ENCODE results near the gene HEATR1.
A peak's percentile ranks its signal among the peaks of the same experiment; 100 is the strongest.
"Not testable (repeated sequence)": the region's sequence is repeated elsewhere in the genome, so short reads cannot be mapped to it uniquely, and the experiment has no call there.

The HEATR1 gene

GRCh38 chr1:236603991-236604904 lies at the start of gene HEATR1:
TSS of gene HEATR1 (minus strand) at chr1:236604516. CDS start at chr1:236604095, 421 bp downstream.
- DNase-seq (ENCODE audit: low read depth in 2 of 2), result peak; percentile 63 to 74

- DNase-seq (ENCODE audit: low read depth in 2 of 2), result no peak
These were observed 40.8 kb upstream of the HEATR1 start for GRCh38 chr1:236645016-236645680.

- no peak for DNase-seq (ENCODE audit: low read depth in 2 of 2)
These were observed 38.4 kb upstream of the HEATR1 start for GRCh38 chr1:236642763-236643162.

- DNase-seq (ENCODE audit: low read depth in 2 of 2), result no peak
These were observed 35.4 kb upstream of the HEATR1 start for GRCh38 chr1:236639686-236640085.

GRCh38 chr1:236638945-236639344 lies 34.6 kb upstream of the HEATR1 start:
- no peak for DNase-seq (ENCODE audit: low read depth in 2 of 2)

GRCh38 chr1:236636017-236636416 lies 31.7 kb upstream of the HEATR1 start:
- no peak for DNase-seq (ENCODE audit: low read depth in 2 of 2)

- DNase-seq (ENCODE audit: low read depth in 2 of 2), result no peak
These were observed 23.6 kb upstream of the HEATR1 start for GRCh38 chr1:236627727-236628408.

- no peak for DNase-seq (ENCODE audit: low read depth in 2 of 2)
These were observed 19.3 kb upstream of the HEATR1 start for GRCh38 chr1:236623371-236624166.

GRCh38 chr1:236622407-236622806 lies 18.1 kb upstream of the HEATR1 start:
- no peak for DNase-seq (ENCODE audit: low read depth in 2 of 2)

- no peak for DNase-seq (ENCODE audit: low read depth in 2 of 2)
These were observed 15.1 kb upstream of the HEATR1 start for GRCh38 chr1:236619398-236619797.

GRCh38 chr1:236618507-236618906 lies 14.2 kb upstream of the HEATR1 start:
- no peak for DNase-seq (ENCODE audit: low read depth in 2 of 2)

GRCh38 chr1:236615399-236616148 lies 11.3 kb upstream of the HEATR1 start:
- DNase-seq (ENCODE audit: low read depth in 2 of 2), result no peak

GRCh38 chr1:236612349-236612748 lies 8.0 kb upstream of the HEATR1 start:
- no peak for DNase-seq (ENCODE audit: low read depth in 2 of 2)

- no peak for DNase-seq (ENCODE audit: low read depth in 2 of 2)
These were observed 4.8 kb upstream of the HEATR1 start for GRCh38 chr1:236608930-236609726.

- DNase-seq (ENCODE audit: low read depth in 2 of 2), result not testable (repeated sequence)
These were observed 3.3 kb upstream of the HEATR1 start for GRCh38 chr1:236607597-236607996.

- DNase-seq (ENCODE audit: low read depth in 2 of 2), result no peak
These were observed 840 bp upstream of the HEATR1 start for GRCh38 chr1:236604905-236605806.

GRCh38 chr1:236602171-236602570 lies 2.1 kb downstream of the HEATR1 start:
- DNase-seq (ENCODE audit: low read depth in 2 of 2), result no peak

- no peak for DNase-seq (ENCODE audit: low read depth in 2 of 2)
These were observed 13.7 kb downstream of the HEATR1 start for GRCh38 chr1:236590553-236591150.

- DNase-seq (ENCODE audit: low read depth in 2 of 2), result no peak
These were observed 14.8 kb downstream of the HEATR1 start for GRCh38 chr1:236589531-236589930.

Measured in stimulated activated CD8-positive, alpha-beta memory T cell treated with anti-CD3 and anti-CD28 coated beads, Interleukin-2, amount 100 ng/mL, for 1 hour (primary cell).